Measurements from ENCODE around the gene ENDOD1. TPM values are rescaled to one million over a fixed set of nuclear protein-coding genes. Genes with fewer than 3 reads are reported as not detected.

ENDOD1 gene
- polyA plus RNA-seq, 3 donors: 1.3 to 3.4 (median 3.2) TPM

- peak overlapping the region; percentile 98 for H3K4me2 ChIP-seq (replicated peaks; ENCODE audit: extremely low read depth, low read length, poor library complexity, severe bottlenecking)
- peak overlapping the region; percentile 85 to 87 for H3K27ac ChIP-seq (ENCODE audit: low read depth in 1 of 2, low read length in 2 of 2)
- H3K79me2 ChIP-seq (ENCODE audit: insufficient read depth, low read length): peaks cover 19% of the 10 kb centered on the region
- peak overlapping the region; percentile 100 for H2AFZ ChIP-seq (ENCODE audit: insufficient read depth, low read depth, low read length, poor library complexity, severe bottlenecking)
- no peaks in the 10 kb centered on the region for H3K9me3 Mint-ChIP-seq
- no peaks in the 10 kb centered on the region for H3K36me3 ChIP-seq (replicated peaks in 1 of 2; ENCODE audit: control insufficient read depth in 1 of 2, insufficient read depth in 2 of 2, low read length in 2 of 2)
- H3K27ac Mint-ChIP-seq: peak overlapping the region; percentile 89 to 97 (median 93)
- whole genome bisulfite sequencing (ENCODE audit: insufficient coverage): under 1% methylated on average over 97 of the region's 98 CpGs
- H3K4me1 Mint-ChIP-seq: peaks cover 27% of the 10 kb centered on the region
- peak overlapping the region; percentile 98 to 100 for H3K4me3 Mint-ChIP-seq
- peak overlapping the region; percentile 80 to 93 (median 90) for H3K4me3 ChIP-seq (replicated peaks in 1 of 3; ENCODE audit: low read depth in 2 of 3, low read length in 3 of 3)
- TF ChIP-seq, protein P1, sequence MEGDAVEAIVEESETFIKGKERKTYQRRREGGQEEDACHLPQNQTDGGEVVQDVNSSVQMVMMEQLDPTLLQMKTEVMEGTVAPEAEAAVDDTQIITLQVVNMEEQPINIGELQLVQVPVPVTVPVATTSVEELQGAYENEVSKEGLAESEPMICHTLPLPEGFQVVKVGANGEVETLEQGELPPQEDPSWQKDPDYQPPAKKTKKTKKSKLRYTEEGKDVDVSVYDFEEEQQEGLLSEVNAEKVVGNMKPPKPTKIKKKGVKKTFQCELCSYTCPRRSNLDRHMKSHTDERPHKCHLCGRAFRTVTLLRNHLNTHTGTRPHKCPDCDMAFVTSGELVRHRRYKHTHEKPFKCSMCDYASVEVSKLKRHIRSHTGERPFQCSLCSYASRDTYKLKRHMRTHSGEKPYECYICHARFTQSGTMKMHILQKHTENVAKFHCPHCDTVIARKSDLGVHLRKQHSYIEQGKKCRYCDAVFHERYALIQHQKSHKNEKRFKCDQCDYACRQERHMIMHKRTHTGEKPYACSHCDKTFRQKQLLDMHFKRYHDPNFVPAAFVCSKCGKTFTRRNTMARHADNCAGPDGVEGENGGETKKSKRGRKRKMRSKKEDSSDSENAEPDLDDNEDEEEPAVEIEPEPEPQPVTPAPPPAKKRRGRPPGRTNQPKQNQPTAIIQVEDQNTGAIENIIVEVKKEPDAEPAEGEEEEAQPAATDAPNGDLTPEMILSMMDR (IDR thresholded peaks at IDR 0.05): peak; percentile 57
- intact Hi-C loops (cut with micrococcal nuclease): loop anchor here in 1 of 2 donors (5.0 kb wide), 3 partner anchors 85 to 695 kb away; no protein-coding TSS in a partner anchor
- H3K9ac ChIP-seq (ENCODE audit: insufficient read depth, low read length, poor library complexity, severe bottlenecking): peak overlapping the region; percentile 82
- no peaks in the 10 kb centered on the region for H3K27me3 ChIP-seq (ENCODE audit: control insufficient read depth in 2 of 2, insufficient read depth in 2 of 2, low read length in 2 of 2)
- H3K4me1 ChIP-seq (ENCODE audit: control insufficient read depth in 1 of 2, insufficient read depth in 2 of 2, low read length in 2 of 2): peaks cover 24 to 30% of the 10 kb centered on the region in 2 donors
- H3K27me3 Mint-ChIP-seq (ENCODE audit: low read depth in 3 of 3): peaks cover 0 to 2% (median 2%) of the 10 kb centered on the region in 3 donors
- H3K36me3 Mint-ChIP-seq: peaks cover 3 to 4% of the 10 kb centered on the region in 2 donors
- DNase-seq: peak; percentile 55 to 66 (median 64)
- no peaks in the 10 kb centered on the region for H3K9me3 ChIP-seq (replicated peaks in 1 of 2; ENCODE audit: control insufficient read depth in 1 of 2, insufficient read depth in 1 of 2, low read length in 2 of 2)
- H4K20me1 ChIP-seq (ENCODE audit: insufficient read depth, low read length): no peaks in the 10 kb centered on the region
Observed at GRCh38 chr11:95067039-95067840, 22.4 kb upstream of the ENDOD1 start.

GRCh38 chr11:95067841-95068219 lies 21.8 kb upstream of the ENDOD1 start:
- H4K20me1 ChIP-seq (ENCODE audit: insufficient read depth, low read length): no peaks in the 10 kb centered on the region
- peak overlapping the region; percentile 85 to 87 for H3K27ac ChIP-seq (ENCODE audit: low read depth in 1 of 2, low read length in 2 of 2)
- peak overlapping the region; percentile 82 for H3K9ac ChIP-seq (ENCODE audit: insufficient read depth, low read length, poor library complexity, severe bottlenecking)
- peak overlapping the region; percentile 84 to 97 (median 90) for H3K27ac Mint-ChIP-seq
- H3K27me3 Mint-ChIP-seq (ENCODE audit: low read depth in 3 of 3): peaks cover 0 to 2% (median 2%) of the 10 kb centered on the region in 3 donors
- under 1% methylated on average over 15 of the region's 16 CpGs for WGBS (ENCODE audit: insufficient coverage)
- peak overlapping the region; percentile 98 for H3K4me2 ChIP-seq (replicated peaks; ENCODE audit: extremely low read depth, low read length, poor library complexity, severe bottlenecking)
- H2AFZ ChIP-seq (ENCODE audit: insufficient read depth, low read depth, low read length, poor library complexity, severe bottlenecking): peak overlapping the region; percentile 100
- no peaks in the 10 kb centered on the region for H3K9me3 ChIP-seq (replicated peaks in 1 of 2; ENCODE audit: control insufficient read depth in 1 of 2, insufficient read depth in 1 of 2, low read length in 2 of 2)
- peaks cover 3 to 4% of the 10 kb centered on the region in 2 donors for H3K36me3 Mint-ChIP-seq
- no peaks in the 10 kb centered on the region for H3K9me3 Mint-ChIP-seq
- peaks cover 27% of the 10 kb centered on the region for H3K4me1 Mint-ChIP-seq
- H3K4me3 ChIP-seq (replicated peaks in 1 of 3; ENCODE audit: low read depth in 2 of 3, low read length in 3 of 3): peak overlapping the region; percentile 80 to 93 (median 90)
- H3K4me3 Mint-ChIP-seq: peak overlapping the region; percentile 98 to 100
- TF ChIP-seq, protein P1 (IDR thresholded peaks at IDR 0.05): no peak
- no peaks in the 10 kb centered on the region for H3K27me3 ChIP-seq (ENCODE audit: control insufficient read depth in 2 of 2, insufficient read depth in 2 of 2, low read length in 2 of 2)
- peak in 2 of 3 donors; percentile 10 to 13 for DNase-seq
- no peaks in the 10 kb centered on the region for H3K36me3 ChIP-seq (replicated peaks in 1 of 2; ENCODE audit: control insufficient read depth in 1 of 2, insufficient read depth in 2 of 2, low read length in 2 of 2)
- intact Hi-C loops (cut with micrococcal nuclease): loop anchor here (2.0 to 5.0 kb wide), 4 partner anchors 83 to 694 kb away; no protein-coding TSS in a partner anchor
- peaks cover 24 to 30% of the 10 kb centered on the region in 2 donors for H3K4me1 ChIP-seq (ENCODE audit: control insufficient read depth in 1 of 2, insufficient read depth in 2 of 2, low read length in 2 of 2)
- H3K79me2 ChIP-seq (ENCODE audit: insufficient read depth, low read length): peaks cover 19% of the 10 kb centered on the region

Data from CD14-positive monocyte (primary cell).